ENCODE measurements around the gene TOMM70. TPM values are rescaled to one million over a fixed set of nuclear protein-coding genes. Genes with fewer than 3 reads are reported as not detected.
"Not testable (repeated sequence)": the region's sequence is repeated elsewhere in the genome, so short reads cannot be mapped to it uniquely, and the experiment has no call there.

The TOMM70 gene
- total RNA-seq (2014; rRNA removed; shearing (Covaris generic); ENCODE audit: low replicate concordance) = 100 and 143 TPM in 2 replicates

DNA sequence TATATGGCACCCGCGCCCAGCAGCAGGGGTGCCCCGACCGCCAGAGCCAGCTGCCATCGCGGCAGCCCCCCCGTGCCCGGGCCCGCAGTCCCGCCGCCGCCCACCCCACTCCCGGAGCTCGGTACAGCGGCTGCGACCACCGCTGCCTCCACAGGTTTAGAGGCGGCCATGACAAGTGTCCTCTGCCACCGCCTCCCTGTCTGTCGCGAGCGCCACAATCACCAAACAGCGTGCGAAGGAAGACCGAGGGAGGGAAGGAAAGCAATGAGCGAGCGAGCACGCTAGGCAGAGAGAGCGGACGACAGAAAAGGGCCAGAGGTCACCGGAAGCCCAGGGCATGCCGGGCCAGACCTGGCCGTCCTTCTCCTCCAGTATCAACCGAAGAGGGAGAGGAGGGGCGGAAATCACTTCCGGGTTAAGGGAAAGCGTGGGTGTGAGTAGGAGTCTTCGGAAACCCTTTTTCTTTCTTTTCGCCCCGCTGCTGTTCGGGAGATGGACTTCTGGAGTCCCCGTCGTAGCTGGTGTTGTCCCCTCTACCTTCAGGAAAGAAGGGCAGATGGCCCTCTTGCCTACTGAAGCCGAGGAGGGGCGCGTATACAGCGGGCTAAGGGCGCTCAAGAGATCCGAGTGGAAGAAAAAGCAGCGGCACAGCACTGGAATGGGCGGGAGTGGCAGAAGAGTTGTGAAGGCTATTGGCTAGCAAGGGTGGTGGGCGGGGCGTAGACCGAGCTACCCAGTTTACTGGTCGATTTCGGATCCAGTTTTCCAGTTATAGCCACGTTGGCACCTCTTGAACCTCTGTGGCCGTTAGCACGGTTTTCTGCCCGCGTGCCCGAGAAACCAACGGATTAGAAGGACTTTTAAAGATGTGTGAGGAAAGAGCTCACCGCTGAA lies at the start of gene TOMM70, which contains the start of gene LNP1:
TSS of gene TOMM70 (minus strand) at position 310 of the 894 bp plus-strand sequence. CDS start at position 170, 140 bp downstream.
TSS of gene LNP1 (plus strand) at position 760 of the 894 bp plus-strand sequence. CDS start 28,191 bp downstream, outside the sequence.
- peaks cover 4% of the 10 kb centered on the region; the same call in 1 of the 2 replicates for H3K9me3 ChIP-seq
- H3K4me3 ChIP-seq = peak within 1 kb of the TSS; percentile 78
- H3K36me3 ChIP-seq = peaks cover 27% of the 10 kb centered on the region
- no peaks in the 10 kb centered on the region for H3K27me3 ChIP-seq
- DNase-seq = peak; percentile 99

- no peaks in the 10 kb centered on the region for H3K36me3 ChIP-seq
- no peak for DNase-seq
- H3K9me3 ChIP-seq = peaks cover 2% of the 10 kb centered on the region; the same call in 1 of the 2 replicates
- H3K27me3 ChIP-seq = no peaks in the 10 kb centered on the region
- no peak overlapping the region for H3K4me3 ChIP-seq
Measured at GRCh38 chr3:100449214-100449613, 48.3 kb upstream of the TOMM70 start.

DNA sequence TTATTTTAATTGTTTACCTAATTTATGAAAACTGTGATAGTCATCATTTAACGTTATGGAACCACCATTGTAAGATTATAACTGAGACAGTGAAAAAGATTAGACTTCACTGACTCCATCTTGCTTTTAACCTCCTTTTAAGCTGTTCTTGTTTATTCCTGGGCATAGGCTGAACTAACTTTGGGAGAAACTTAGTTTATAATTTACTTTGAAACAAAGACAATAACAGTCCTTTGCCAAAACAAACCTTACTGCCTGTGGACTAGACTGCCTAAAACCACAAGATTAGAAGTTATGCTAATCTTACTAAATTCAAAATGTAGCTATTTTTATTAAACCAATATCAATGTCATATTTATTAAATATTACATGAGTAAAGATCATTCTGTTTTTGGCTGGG lies 47.2 kb upstream of the TOMM70 start:
- no peak for DNase-seq
- H3K4me3 ChIP-seq = no peak overlapping the region
- peaks cover 2% of the 10 kb centered on the region; the same call in 1 of the 2 replicates for H3K9me3 ChIP-seq
- no peaks in the 10 kb centered on the region for H3K27me3 ChIP-seq
- H3K36me3 ChIP-seq = no peaks in the 10 kb centered on the region

GRCh38 chr3:100447067-100447466 lies 46.2 kb upstream of the TOMM70 start:
- not testable (repeated sequence) for H3K36me3 ChIP-seq, DNase-seq, H3K4me3 ChIP-seq, H3K27me3 ChIP-seq, H3K9me3 ChIP-seq

GRCh38 chr3:100443690-100444089 lies 42.8 kb upstream of the TOMM70 start:
- peaks cover 2% of the 10 kb centered on the region; the same call in 1 of the 2 replicates for H3K9me3 ChIP-seq

GRCh38 chr3:100440895-100441294 lies 40.0 kb upstream of the TOMM70 start:
- peaks cover 14% of the 10 kb centered on the region for H3K9me3 ChIP-seq
- no peak for DNase-seq
- H3K4me3 ChIP-seq = no peak overlapping the region

More at GRCh38 chr3:100443690-100444089, 42.8 kb upstream of the TOMM70 start:
- Histone ChIP-seq H3K27me3 (no peaks in the 10 kb centered on the region), H3K36me3 (no peaks in the 10 kb centered on the region), H3K4me3 (no peak overlapping the region)
- no peak for DNase-seq

GRCh38 chr3:100438623-100438974 lies 37.7 kb upstream of the TOMM70 start:
- no peak overlapping the region for H3K4me3 ChIP-seq
- DNase-seq = no peak
- H3K36me3 ChIP-seq = no peaks in the 10 kb centered on the region; the same call in 1 of the 2 replicates
- no peaks in the 10 kb centered on the region for H3K27me3 ChIP-seq
- peaks cover 18% of the 10 kb centered on the region for H3K9me3 ChIP-seq

More at GRCh38 chr3:100440895-100441294, 40.0 kb upstream of the TOMM70 start:
- no peaks in the 10 kb centered on the region; the same call in 1 of the 2 replicates for H3K36me3 ChIP-seq
- no peaks in the 10 kb centered on the region for H3K27me3 ChIP-seq

- DNase-seq = no peak
- Histone ChIP-seq H3K36me3 (no peaks in the 10 kb centered on the region; the same call in 1 of the 2 replicates), H3K4me3 (no peak overlapping the region), H3K27me3 (no peaks in the 10 kb centered on the region), H3K9me3 (peaks cover 18% of the 10 kb centered on the region)
Measured at GRCh38 chr3:100437721-100438622, 37.1 kb upstream of the TOMM70 start.

DNA sequence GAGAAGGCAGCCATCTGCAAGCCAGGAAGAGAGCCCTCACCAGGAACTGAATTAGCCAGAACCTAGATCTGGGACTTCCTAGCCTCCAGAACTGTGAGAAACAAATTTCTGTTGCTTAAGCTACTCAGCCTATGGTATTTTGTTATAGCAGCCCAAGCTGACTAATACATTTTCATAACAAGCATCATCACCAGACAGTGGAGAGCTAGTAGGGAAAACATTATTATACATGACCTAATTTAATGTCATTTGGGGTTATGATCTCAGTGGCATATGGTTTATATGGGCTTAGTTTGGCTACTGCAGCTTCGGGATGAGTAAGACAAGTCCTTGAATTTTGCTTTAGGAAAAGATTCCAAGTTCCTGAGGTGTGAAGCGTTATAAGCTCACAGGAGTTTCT lies 36.1 kb upstream of the TOMM70 start:
- H3K36me3 ChIP-seq = no peaks in the 10 kb centered on the region; the same call in 1 of the 2 replicates
- no peak overlapping the region for H3K4me3 ChIP-seq
- peaks cover 18% of the 10 kb centered on the region for H3K9me3 ChIP-seq
- no peaks in the 10 kb centered on the region for H3K27me3 ChIP-seq
- DNase-seq = no peak

GRCh38 chr3:100429187-100429716 lies 28.4 kb upstream of the TOMM70 start:
- H3K9me3 ChIP-seq = peaks cover 4% of the 10 kb centered on the region
- H3K36me3 ChIP-seq = no peaks in the 10 kb centered on the region
- H3K27me3 ChIP-seq = no peaks in the 10 kb centered on the region
- no peak overlapping the region for H3K4me3 ChIP-seq
- no peak for DNase-seq

GRCh38 chr3:100427699-100428098 lies 26.8 kb upstream of the TOMM70 start:
- H3K27me3 ChIP-seq = no peaks in the 10 kb centered on the region
- DNase-seq = no peak
- no peaks in the 10 kb centered on the region for H3K9me3 ChIP-seq
- H3K4me3 ChIP-seq = no peak overlapping the region
- H3K36me3 ChIP-seq = no peaks in the 10 kb centered on the region

DNA sequence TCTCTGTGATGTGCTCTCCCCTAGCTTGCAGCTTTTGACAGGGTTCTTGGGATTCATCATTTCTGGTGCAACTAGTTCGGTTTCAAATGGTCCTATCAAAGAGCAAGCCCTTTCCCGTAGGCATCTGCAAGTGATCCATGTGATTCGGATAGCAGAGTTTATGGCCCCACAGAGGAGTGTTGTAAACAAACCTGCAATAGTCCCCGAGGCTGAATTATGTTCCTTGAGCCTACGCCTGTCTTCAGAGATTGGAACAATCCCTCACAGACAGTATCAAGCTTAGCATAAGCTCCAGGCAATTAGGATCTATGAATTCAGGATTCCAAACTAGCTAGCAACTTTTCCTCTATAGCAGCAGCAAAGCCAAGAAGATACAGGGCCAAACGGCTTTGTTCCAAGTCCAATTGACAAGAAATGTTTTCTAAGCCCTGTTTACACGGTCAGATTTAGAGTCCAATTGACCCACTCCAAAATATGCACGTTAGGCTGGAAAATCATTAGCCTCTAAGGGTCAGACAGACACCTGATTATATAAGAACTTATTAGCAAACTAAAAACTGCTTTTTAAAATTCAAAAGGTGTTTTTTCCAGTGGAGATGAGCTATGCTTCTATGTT lies 25.3 kb upstream of the TOMM70 start:
- no peak for DNase-seq
- Histone ChIP-seq H3K9me3 (no peaks in the 10 kb centered on the region), H3K36me3 (no peaks in the 10 kb centered on the region), H3K27me3 (no peaks in the 10 kb centered on the region), H3K4me3 (no peak overlapping the region)

DNA sequence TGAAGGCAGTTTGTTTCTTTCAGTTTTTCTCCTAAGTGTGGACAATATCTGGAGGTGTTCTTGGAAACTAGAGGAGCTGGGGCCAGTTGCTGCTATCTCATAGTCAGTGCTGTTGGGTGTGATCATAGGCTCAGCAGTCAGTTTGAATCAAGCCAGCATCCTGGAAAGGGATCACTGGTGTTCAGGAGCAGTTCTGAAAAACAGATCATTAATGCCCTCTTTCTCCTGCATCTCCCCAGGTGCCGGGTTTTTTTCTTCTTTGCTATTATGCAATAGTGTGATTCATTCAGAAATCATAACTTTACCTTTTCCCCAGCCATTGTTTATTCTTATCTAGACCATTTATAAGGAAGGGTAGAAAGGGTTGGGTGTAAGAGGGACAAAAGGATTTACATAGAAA lies 24.4 kb upstream of the TOMM70 start:
- no peaks in the 10 kb centered on the region for H3K9me3 ChIP-seq
- no peak for DNase-seq
- H3K4me3 ChIP-seq = no peak overlapping the region

GRCh38 chr3:100424261-100424660 lies 23.4 kb upstream of the TOMM70 start:
- no peaks in the 10 kb centered on the region for H3K9me3 ChIP-seq
- DNase-seq = no peak
- H3K36me3 ChIP-seq = no peaks in the 10 kb centered on the region
- H3K27me3 ChIP-seq = no peaks in the 10 kb centered on the region
- no peak overlapping the region for H3K4me3 ChIP-seq

More for the DNA sequence above, 24.4 kb upstream of the TOMM70 start:
- no peaks in the 10 kb centered on the region for H3K36me3 ChIP-seq
- H3K27me3 ChIP-seq = no peaks in the 10 kb centered on the region

DNA sequence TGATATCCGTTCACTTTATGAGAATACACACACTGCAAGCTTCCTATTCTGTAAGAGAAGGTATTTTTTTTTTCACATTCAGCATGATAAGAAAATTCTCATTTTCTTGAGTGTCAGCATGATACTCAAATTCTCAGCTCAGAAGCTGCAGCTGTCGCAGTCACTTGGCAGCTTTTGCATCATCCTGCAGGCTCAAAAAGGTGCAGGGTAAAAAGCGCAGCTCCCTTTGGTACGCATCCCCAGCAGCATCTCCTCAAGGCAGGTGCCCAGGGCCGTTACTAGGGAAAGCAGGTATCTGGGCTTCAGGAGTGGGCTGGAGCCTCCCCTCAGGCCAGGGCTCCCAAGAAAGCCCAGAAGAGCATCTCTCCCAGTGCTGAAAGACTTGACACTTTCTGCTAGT lies 22.7 kb upstream of the TOMM70 start:
- no peaks in the 10 kb centered on the region for H3K27me3 ChIP-seq
- no peak overlapping the region for H3K4me3 ChIP-seq
- DNase-seq = no peak
- no peaks in the 10 kb centered on the region for H3K36me3 ChIP-seq
- H3K9me3 ChIP-seq = no peaks in the 10 kb centered on the region

DNA sequence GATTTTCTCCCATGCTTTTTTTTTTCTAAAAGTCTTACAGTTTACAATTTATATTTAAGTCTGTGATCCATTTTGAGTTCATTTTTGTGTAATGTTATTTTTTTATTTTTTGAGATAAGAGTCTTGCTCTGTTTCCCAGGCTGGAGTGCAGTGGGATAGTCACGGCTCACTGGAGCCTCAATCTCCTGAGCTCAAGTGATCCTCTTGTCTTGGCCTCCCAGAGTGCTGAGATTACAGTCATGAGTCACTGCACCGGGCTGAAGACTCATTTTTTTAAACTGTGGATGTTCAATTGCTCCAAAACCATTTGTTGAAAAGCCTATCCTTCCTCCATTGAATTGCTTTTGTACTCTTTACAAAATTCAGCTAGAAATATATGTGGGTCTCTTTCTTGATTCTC lies 20.0 kb upstream of the TOMM70 start:
- Histone ChIP-seq H3K36me3 (no peaks in the 10 kb centered on the region), H3K27me3 (no peaks in the 10 kb centered on the region), H3K9me3 (no peaks in the 10 kb centered on the region), H3K4me3 (no peak overlapping the region)
- peak; percentile 17 for DNase-seq

Data from MG63 (cell line).